Osteoblast (primary cell): ENCODE data around the gene AKAP8. TPM values are rescaled to one million over a fixed set of nuclear protein-coding genes. Genes with fewer than 3 reads are reported as not detected.

Source experiments
- DNase-seq: peaks from one replicate; pipeline ENCODE4 v3.0.0; 2011; ENCODE audit warnings: low spot score, mixed read lengths; ENCODE audit not compliant: insufficient read length; ENCODE audit errors: missing footprints
- H2AFZ ChIP-seq: 2 replicates; pipeline ENCODE4 v1.6.0; 2011; ENCODE audit warnings: mild to moderate bottlenecking, low read length
- H3K27ac ChIP-seq: 2 replicates; pipeline ENCODE4 v1.5.1; 2011; ENCODE audit warnings: mild to moderate bottlenecking, low read depth, low read length, moderate library complexity
- H3K27me3 ChIP-seq: 2 replicates; pipeline ENCODE4 v1.6.0; 2012; ENCODE audit warnings: mild to moderate bottlenecking, control low read depth, inconsistent platforms, low read length, moderate library complexity; ENCODE audit not compliant: insufficient read depth
- H3K36me3 ChIP-seq: 2 replicates; pipeline ENCODE4 v1.5.1; 2011; ENCODE audit warnings: mild to moderate bottlenecking, low read length, control low read depth, moderate library complexity; ENCODE audit not compliant: insufficient read depth
- H3K4me1 ChIP-seq: 2 replicates; pipeline ENCODE4 v1.5.1; 2011; ENCODE audit warnings: mild to moderate bottlenecking, low read length, control low read depth, moderate library complexity; ENCODE audit not compliant: insufficient read depth
- H3K4me2 ChIP-seq: 2 replicates; pipeline ENCODE4 v1.6.0; 2011; ENCODE audit warnings: mild to moderate bottlenecking, low read length; ENCODE audit not compliant: insufficient read depth
- H3K4me3 ChIP-seq: fragments of 200-600 bp; sonication (generic); 3 replicates; pipeline ENCODE4 v1.5.1; 2012; ENCODE audit warnings: mild to moderate bottlenecking, low read length, inconsistent platforms; ENCODE audit not compliant: insufficient read depth
- H3K79me2 ChIP-seq: 2 replicates; pipeline ENCODE4 v1.6.0; 2012; ENCODE audit warnings: mild to moderate bottlenecking, low read length, control low read depth, inconsistent platforms; ENCODE audit not compliant: insufficient read depth
- H3K9me3 ChIP-seq: 2 replicates; pipeline ENCODE4 v1.5.1; 2011; ENCODE audit warnings: low read depth, low read length, control low read depth
- H4K20me1 ChIP-seq: 2 replicates; pipeline ENCODE4 v1.6.0; 2012; ENCODE audit warnings: mild to moderate bottlenecking, low read length, control low read depth; ENCODE audit not compliant: insufficient read depth
- CTCF ChIP-seq: IDR thresholded peaks from 2 replicates; pipeline ENCODE4 v1.5.1; 2011; ENCODE audit warnings: mild to moderate bottlenecking, low read depth, low read length, moderate library complexity; ENCODE audit errors: extremely low read depth
- total RNA-seq: library from RNA; depleted of rRNA; stranded (reverse); fragments of >200 nt; gene quantifications from 2 replicates; pipeline ENCODE4 v1.2.3, GENCODE V29; 2012

Gene AKAP8
- total RNA-seq, 1 donor, result 18.1 TPM

- no peak for DNase-seq
- Histone ChIP-seq H3K4me1 (peaks cover 4% of the 10 kb centered on the region), H3K79me2 (peaks cover 60% of the 10 kb centered on the region), H3K27ac (no peak overlapping the region), H2AFZ (no peak overlapping the region), H3K4me3 (no peak overlapping the region), H4K20me1 (peaks cover 43% of the 10 kb centered on the region), H3K4me2 (no peak overlapping the region), H3K9me3 (no peaks in the 10 kb centered on the region), H3K27me3 (no peaks in the 10 kb centered on the region), H3K36me3 (peaks cover 62% of the 10 kb centered on the region)
- no peak for TF ChIP-seq CTCF
Observed at GRCh38 chr19:15371119-15371518, 8.5 kb downstream of the AKAP8 start.

GRCh38 chr19:15369594-15369891, 10.0 kb downstream of the AKAP8 start:
- Histone ChIP-seq H3K9me3 (no peaks in the 10 kb centered on the region), H4K20me1 (peaks cover 32% of the 10 kb centered on the region), H3K4me2 (no peak overlapping the region), H3K27ac (no peak overlapping the region), H3K4me3 (no peak overlapping the region), H2AFZ (no peak overlapping the region), H3K27me3 (no peaks in the 10 kb centered on the region), H3K4me1 (no peaks in the 10 kb centered on the region), H3K79me2 (peaks cover 49% of the 10 kb centered on the region), H3K36me3 (peaks cover 74% of the 10 kb centered on the region)
- no peak for TF ChIP-seq CTCF
- peak; percentile 81 for DNase-seq

GRCh38 chr19:15368798-15369593, 10.6 kb downstream of the AKAP8 start:
- Histone ChIP-seq H3K27ac (no peak overlapping the region), H4K20me1 (peaks cover 27% of the 10 kb centered on the region), H2AFZ (no peak overlapping the region), H3K27me3 (no peaks in the 10 kb centered on the region), H3K79me2 (peaks cover 44% of the 10 kb centered on the region), H3K36me3 (peaks cover 74% of the 10 kb centered on the region), H3K4me1 (no peaks in the 10 kb centered on the region), H3K9me3 (no peaks in the 10 kb centered on the region), H3K4me3 (no peak overlapping the region), H3K4me2 (no peak overlapping the region)
- TF ChIP-seq CTCF, result no peak
- DNase-seq, result peak; percentile 31

GRCh38 chr19:15368051-15368632, 11.4 kb downstream of the AKAP8 start:
- H3K79me2 ChIP-seq, result peaks cover 35% of the 10 kb centered on the region
- H3K36me3 ChIP-seq, result peaks cover 72% of the 10 kb centered on the region

More at GRCh38 chr19:15368051-15368632, 11.4 kb downstream of the AKAP8 start:
- no peak for DNase-seq
- Histone ChIP-seq H2AFZ (no peak overlapping the region), H3K4me3 (no peak overlapping the region), H3K27ac (no peak overlapping the region), H4K20me1 (peaks cover 21% of the 10 kb centered on the region), H3K4me2 (no peak overlapping the region), H3K27me3 (no peaks in the 10 kb centered on the region), H3K4me1 (no peaks in the 10 kb centered on the region), H3K9me3 (no peaks in the 10 kb centered on the region)
- no peak for TF ChIP-seq CTCF
